ENCODE data around the gene NIN.

NIN gene

DNA sequence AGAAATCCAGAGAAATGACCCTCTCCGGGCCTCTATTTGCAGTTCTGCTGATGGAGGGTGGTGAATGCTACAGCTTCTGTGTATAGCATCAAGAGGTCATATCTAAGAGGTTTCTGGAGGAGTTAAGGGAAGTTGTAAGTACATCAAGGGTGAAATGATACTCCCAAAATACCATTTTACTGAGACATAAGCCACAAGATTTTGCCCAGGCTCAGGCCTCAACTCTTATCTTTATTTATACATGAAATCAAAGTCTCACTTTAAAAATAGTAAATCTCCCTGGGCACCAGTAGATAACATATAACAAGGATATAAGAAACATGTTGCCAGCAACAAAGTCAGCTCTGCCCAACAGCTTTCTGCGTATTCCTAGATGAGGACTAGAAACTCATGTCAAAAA, 40.4 kb downstream of the NIN start:
- TF ChIP-seq, protein P1, sequence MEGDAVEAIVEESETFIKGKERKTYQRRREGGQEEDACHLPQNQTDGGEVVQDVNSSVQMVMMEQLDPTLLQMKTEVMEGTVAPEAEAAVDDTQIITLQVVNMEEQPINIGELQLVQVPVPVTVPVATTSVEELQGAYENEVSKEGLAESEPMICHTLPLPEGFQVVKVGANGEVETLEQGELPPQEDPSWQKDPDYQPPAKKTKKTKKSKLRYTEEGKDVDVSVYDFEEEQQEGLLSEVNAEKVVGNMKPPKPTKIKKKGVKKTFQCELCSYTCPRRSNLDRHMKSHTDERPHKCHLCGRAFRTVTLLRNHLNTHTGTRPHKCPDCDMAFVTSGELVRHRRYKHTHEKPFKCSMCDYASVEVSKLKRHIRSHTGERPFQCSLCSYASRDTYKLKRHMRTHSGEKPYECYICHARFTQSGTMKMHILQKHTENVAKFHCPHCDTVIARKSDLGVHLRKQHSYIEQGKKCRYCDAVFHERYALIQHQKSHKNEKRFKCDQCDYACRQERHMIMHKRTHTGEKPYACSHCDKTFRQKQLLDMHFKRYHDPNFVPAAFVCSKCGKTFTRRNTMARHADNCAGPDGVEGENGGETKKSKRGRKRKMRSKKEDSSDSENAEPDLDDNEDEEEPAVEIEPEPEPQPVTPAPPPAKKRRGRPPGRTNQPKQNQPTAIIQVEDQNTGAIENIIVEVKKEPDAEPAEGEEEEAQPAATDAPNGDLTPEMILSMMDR (IDR thresholded peaks at IDR 0.05; ENCODE audit: insufficient read depth, missing control alignments): no peak
- DNase-seq (ENCODE audit: insufficient read length, low spot score): no peak
- FAIRE-seq: no peak

GRCh38 chr14:50786751-50787464, 44.1 kb downstream of the NIN start:
- no peak for FAIRE-seq

GRCh38 chr14:50785457-50786063, 45.4 kb downstream of the NIN start:
- DNase-seq (ENCODE audit: insufficient read length, low spot score): no peak
- TF ChIP-seq, protein P1 (IDR thresholded peaks at IDR 0.05; ENCODE audit: insufficient read depth, missing control alignments): no peak
- FAIRE-seq: no peak

More at GRCh38 chr14:50786751-50787464, 44.1 kb downstream of the NIN start:
- TF ChIP-seq, protein P1 (IDR thresholded peaks at IDR 0.05; ENCODE audit: insufficient read depth, missing control alignments): no peak
- DNase-seq (ENCODE audit: insufficient read length, low spot score): no peak

DNA sequence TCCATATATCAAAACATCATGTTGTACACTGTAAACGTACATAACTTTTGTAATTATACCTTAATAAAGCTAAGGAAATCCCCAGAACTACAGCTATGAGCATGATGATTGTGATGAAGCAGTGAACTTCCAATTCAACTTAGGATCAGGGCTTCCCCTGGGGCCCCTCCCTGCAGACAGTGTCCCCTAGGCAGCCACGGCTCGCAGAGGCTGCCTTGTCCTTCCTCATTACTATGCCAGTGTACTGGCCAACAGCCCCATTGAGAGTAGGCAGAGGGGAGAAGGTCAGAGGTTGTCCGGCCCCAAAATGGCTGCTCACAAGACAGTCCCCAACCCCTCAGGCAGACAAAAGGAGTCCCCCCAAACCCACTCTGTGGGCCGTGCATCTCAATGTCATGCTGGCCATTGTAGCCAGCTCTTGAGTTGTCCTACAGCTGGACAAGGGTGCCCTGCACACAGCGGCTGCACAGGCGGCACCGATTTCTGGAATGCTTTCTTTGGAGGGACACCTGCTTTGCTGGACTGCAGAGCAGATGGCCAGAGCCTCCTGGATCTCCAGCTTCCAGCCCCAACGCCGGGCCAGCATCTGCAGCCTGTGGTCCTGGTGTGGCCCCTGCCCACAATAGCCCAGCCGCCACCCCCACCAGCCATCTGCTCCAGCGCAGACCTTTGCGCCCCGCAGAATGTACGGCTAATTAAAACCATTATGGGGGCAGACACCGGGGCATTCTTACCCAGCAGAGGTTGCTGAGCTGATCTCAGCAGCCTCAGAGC, 46.1 kb downstream of the NIN start:
- TF ChIP-seq, protein P1 (IDR thresholded peaks at IDR 0.05; ENCODE audit: insufficient read depth, missing control alignments): no peak
- FAIRE-seq (no peak), DNase-seq (ENCODE audit: insufficient read length, low spot score) (no peak)

DNA sequence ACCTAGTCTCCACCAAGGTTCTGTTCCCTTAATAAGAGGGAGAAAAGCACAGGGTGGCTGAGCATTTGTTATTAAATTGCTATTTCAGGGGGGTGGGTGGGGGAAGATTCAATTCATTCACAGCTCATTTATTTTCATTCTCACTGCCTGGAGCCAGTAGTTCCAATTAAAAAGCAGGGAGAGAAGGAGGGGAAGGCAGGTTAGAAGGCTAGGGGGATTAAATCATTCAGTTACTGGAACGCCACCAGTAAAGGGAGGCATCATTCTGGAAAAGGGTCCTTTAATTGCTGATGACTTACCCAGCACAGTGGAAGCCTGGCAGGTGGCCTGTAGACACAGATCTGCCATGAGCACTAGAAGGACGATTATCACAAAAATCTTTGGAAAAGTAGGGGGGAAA, 47.4 kb downstream of the NIN start:
- TF ChIP-seq, protein P1 (IDR thresholded peaks at IDR 0.05; ENCODE audit: insufficient read depth, missing control alignments): no peak
- DNase-seq (ENCODE audit: insufficient read length, low spot score) (no peak), FAIRE-seq (no peak)

DNA sequence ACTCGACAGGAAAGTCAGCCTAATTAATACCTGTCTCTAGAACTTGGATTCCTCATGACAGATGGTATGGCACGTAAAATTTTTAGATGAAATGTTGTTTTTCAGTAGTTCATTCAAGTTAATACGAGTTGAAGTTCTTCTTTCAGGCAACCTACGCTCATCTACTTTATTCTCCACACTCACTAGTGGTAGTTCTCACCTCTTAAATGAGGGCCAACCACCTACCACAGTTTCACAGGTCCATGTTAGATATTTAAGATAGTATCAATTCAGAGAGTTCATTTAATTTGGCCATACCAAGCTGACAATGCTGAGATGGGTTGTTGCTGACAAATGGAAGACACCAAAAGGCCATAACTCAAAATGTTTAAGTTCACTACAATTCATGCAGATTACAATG, 50.6 kb downstream of the NIN start:
- no peak for FAIRE-seq
- no peak for DNase-seq (ENCODE audit: insufficient read length, low spot score)
- TF ChIP-seq, protein P1 (IDR thresholded peaks at IDR 0.05; ENCODE audit: insufficient read depth, missing control alignments): no peak
